Astrocyte of the cerebellum (primary cell): Measurements from ENCODE around the gene MTR.

Experiments
- DNase-seq: peaks from one replicate; pipeline ENCODE4 v3.0.0-alpha.2; 2011; ENCODE audit warnings: low read depth
- H3K4me3 ChIP-seq: 2 replicates; pipeline ENCODE4 v1.5.1; 2011; ENCODE audit warnings: mild to moderate bottlenecking, low read depth, low read length, moderate library complexity
- in situ Hi-C: cut with HindIII; loops from 2 replicates; pipeline ENCODE4 v1.10.0; 2017; ENCODE audit warnings: low sequenced_read_pairs
- TF ChIP-seq, protein P1 (sequence below): IDR thresholded peaks from 2 replicates; pipeline ENCODE4 v1.5.1; 2012; ENCODE audit warnings: low read length, low read depth, moderate library complexity, mild to moderate bottlenecking; ENCODE audit errors: missing control alignments

The MTR gene

DNA sequence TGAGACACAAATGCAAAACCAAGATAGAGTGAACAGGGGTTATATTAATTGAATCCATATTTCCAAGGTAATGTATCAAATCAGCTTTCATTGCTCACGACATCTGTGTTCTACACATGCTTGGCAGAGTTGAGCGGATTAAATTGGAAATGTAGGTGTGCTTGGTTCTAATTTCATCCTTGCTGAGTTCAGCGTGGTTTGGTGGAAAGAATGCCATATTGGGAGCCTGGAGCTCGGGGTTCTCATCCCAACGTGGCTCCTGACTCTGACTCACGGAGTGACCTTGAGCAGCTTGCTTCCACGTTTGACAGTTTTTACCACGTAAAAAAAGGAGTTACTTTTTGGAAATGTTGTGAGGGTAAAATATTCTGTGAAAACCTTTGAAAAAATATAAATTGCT, 92.0 kb downstream of the MTR start:
- H3K4me3 ChIP-seq = no peak overlapping the region
- in situ Hi-C loops = no loop called here
- no peak for DNase-seq
- TF ChIP-seq, protein P1, sequence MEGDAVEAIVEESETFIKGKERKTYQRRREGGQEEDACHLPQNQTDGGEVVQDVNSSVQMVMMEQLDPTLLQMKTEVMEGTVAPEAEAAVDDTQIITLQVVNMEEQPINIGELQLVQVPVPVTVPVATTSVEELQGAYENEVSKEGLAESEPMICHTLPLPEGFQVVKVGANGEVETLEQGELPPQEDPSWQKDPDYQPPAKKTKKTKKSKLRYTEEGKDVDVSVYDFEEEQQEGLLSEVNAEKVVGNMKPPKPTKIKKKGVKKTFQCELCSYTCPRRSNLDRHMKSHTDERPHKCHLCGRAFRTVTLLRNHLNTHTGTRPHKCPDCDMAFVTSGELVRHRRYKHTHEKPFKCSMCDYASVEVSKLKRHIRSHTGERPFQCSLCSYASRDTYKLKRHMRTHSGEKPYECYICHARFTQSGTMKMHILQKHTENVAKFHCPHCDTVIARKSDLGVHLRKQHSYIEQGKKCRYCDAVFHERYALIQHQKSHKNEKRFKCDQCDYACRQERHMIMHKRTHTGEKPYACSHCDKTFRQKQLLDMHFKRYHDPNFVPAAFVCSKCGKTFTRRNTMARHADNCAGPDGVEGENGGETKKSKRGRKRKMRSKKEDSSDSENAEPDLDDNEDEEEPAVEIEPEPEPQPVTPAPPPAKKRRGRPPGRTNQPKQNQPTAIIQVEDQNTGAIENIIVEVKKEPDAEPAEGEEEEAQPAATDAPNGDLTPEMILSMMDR = no peak

DNA sequence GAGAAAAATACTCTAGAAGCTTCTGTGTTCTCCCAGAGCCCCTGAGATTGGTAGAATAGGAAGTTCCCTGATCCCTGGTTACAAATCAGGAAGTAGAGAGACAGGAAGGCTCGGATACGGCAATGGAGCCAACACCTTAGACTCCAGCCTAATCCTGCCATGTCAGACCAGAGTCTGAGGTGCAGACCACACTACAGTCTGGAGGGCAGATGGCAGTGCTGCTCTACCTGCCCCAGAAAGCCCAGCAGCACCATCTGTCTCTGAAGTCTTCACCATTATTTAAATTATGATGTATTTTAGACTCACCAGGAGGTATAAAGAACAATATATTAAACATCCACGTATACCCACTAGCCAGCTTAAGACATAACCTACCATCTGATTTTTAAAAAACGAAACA, 93.0 kb downstream of the MTR start:
- no peak overlapping the region for H3K4me3 ChIP-seq
- DNase-seq = no peak
- in situ Hi-C loops = no loop called here
- TF ChIP-seq, protein P1 = no peak

DNA sequence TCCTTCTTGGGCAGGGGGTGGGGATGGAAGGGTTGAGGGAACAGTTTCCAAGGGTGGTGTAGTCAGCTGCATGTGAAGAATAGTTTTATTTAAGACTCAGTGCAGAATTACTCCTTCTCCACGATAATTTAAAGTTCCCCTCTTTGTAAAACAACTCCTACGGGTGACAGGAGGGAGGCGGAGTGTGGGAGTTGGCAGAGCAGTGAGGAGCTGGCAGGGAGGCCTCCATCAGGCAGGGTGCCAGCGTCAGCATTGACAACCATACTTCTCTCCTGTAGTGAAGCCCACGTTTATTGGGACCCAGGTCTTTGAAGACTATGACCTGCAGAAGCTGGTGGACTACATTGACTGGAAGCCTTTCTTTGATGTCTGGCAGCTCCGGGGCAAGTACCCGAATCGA, 93.8 kb downstream of the MTR start:
- TF ChIP-seq, protein P1 = no peak

DNA sequence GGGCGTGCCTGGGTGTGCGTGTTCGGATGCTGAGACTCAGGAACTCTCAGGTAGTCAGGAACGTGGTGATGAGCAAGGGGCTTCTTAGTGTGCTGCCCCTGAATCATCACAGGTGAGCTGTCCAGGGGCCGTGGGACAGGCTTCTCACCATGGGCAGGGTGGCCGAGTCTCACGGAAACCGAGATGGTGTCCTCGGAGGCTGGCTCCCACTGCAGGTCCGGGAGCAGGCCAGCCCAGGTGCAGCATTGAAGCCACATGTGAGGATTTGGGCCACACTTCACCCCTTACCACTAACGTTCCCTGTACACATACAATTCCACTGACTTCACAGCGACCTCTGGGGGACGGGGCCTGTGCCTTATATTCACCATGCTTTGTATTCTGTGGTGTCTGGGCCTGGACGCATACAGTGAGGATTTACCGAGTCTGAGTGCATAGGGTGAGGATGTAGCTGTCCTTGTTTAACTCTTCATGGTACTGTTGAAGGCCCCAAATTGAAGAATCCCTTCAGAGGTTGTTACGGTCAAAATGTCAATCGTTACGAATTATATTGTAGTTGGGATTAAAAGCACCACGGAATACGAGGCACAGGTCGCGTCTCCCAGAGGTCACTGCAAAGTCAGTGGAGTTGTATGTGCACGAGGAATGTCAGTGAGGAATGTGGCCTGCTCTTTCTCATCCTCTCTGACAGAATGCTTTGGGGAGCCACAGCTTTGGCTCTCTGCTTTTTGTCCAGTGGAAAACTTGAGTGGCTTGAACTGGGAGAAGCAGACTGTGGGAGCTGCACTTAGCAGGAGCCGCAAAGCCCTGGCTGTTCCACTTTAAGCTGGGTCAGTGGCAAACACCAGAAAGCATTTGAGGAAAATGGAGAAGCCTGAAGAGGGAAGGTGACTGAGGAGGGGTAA, 95.3 kb downstream of the MTR start:
- TF ChIP-seq, protein P1 = no peak
- no peak for DNase-seq
- in situ Hi-C loops = no loop called here
- no peak overlapping the region for H3K4me3 ChIP-seq

More for the DNA sequence above, 93.8 kb downstream of the MTR start:
- in situ Hi-C loops = no loop called here
- no peak for DNase-seq
- no peak overlapping the region for H3K4me3 ChIP-seq

DNA sequence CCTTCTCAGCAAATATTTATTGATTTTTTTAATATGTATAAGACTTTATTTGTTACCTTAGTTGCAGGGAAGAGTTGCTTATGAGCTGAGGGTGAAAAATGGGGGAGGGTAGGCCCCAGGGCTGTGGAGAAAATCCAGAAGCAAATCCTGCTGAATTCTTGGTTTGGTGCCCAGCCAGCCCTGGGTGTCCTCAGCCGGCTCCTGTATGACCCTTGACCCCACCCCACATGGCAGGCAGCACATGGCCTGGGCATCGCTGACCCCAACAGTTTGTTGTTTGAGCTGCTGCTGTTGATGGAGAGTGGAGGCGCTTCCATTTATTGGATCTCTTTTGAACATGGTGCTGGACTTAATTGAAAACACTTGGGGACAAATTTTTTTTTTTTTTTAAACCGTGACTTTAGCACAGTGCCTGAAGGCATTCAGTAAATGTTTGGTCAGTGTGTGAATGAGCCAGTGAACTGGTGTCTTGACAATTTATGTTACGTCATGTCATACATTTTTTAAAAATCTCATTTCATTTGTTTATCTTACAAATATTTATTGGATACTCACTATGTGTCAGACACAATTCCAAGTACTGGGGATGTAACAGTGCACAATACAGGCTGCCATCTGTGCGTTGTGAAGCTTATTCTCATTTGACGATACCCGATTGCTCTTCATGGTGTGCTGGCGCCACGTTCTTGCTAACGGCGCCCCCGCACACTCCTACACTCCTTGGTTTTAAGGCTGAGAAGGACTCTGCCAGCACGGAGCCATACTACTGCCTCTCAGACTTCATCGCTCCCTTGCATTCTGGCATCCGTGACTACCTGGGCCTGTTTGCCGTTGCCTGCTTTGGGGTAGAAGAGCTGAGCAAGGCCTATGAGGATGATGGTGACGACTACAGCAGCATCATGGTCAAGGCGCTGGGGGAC, 98.8 kb downstream of the MTR start:
- in situ Hi-C loops = no loop called here
- DNase-seq = no peak

More for the DNA sequence above, 98.8 kb downstream of the MTR start:
- TF ChIP-seq, protein P1 = no peak
- no peak overlapping the region for H3K4me3 ChIP-seq
